Retinal pigment epithelial cell (primary cell): Measurements from ENCODE around the gene DGKQ.
"Not testable (repeated sequence)": the region's sequence is repeated elsewhere in the genome, so short reads cannot be mapped to it uniquely, and the experiment has no call there.

Source experiments
- DNase-seq: peaks from one replicate; pipeline ENCODE4 v3.0.0-alpha.2; 2010; ENCODE audit warnings: low read depth
- H3K4me3 ChIP-seq: 2 replicates; pipeline ENCODE4 v1.5.1; 2011; ENCODE audit warnings: mild to moderate bottlenecking, low read length, control low read depth, moderate library complexity
- CTCF ChIP-seq: conservative IDR thresholded peaks from 2 replicates; pipeline ENCODE4 v1.5.1; 2011; ENCODE audit warnings: low read depth, low read length, control low read depth, inconsistent platforms

Gene DGKQ

DNA sequence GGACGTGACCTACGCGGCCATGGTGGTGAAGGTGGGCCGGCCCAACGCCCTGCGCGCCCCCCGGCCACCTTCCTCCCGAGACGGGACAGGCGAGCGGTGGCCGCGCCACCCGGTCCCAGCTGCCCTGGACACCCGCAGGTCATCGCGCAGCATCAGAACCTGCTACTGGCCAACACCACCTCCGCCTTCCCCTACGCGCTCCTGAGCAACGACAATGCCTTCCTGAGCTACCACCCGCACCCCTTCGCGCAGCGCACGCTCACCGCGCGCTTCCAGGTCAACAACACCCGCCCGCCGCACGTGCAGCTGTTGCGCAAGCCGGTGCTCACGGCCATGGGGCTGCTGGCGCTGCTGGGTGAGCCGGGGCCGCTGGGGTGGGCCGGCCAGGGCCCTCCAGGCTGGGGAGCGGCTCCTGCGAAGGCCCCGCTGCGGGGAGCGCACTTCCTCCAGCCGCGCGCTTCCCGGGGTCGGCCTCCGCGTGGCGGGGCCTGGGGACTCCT is 28.8 kb upstream of the DGKQ start:
- no peak for DNase-seq
- no peak for TF ChIP-seq CTCF

GRCh38 chr4:1001561-1002130 is 28.3 kb upstream of the DGKQ start:
- no peak overlapping the region for H3K4me3 ChIP-seq
- TF ChIP-seq CTCF: no peak

More for the DNA sequence above, 28.8 kb upstream of the DGKQ start:
- no peak overlapping the region for H3K4me3 ChIP-seq

DNA sequence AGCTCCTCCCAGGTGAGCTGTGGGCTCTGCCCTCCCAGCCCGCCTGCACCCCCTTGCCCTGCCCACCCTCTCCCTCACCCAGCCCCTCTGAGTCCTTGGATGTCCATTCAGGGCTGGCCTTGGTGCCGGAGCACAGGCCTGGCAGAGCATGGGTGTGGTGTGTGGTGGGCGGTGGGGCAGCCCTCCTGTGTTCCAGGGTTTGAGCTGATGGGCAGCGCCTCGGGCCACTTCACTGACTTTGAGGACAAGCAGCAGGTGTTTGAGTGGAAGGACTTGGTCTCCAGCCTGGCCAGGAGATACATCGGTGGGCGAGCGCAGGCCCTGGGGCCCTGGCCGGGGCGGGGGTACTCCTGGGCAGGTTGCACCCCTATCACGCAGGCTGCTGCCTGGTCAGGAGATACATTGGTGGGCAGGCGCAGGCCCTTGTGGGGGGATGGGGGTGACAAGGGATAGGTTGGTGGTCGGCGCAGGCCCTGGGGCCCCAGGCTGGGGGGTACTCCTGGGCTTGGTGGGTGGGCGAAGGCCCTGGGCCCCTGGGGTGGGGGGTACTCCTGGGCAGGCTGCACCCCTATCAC is 27.4 kb upstream of the DGKQ start:
- no peak overlapping the region for H3K4me3 ChIP-seq
- DNase-seq: no peak
- TF ChIP-seq CTCF: no peak

More at GRCh38 chr4:1001561-1002130, 28.3 kb upstream of the DGKQ start:
- no peak for DNase-seq

DNA sequence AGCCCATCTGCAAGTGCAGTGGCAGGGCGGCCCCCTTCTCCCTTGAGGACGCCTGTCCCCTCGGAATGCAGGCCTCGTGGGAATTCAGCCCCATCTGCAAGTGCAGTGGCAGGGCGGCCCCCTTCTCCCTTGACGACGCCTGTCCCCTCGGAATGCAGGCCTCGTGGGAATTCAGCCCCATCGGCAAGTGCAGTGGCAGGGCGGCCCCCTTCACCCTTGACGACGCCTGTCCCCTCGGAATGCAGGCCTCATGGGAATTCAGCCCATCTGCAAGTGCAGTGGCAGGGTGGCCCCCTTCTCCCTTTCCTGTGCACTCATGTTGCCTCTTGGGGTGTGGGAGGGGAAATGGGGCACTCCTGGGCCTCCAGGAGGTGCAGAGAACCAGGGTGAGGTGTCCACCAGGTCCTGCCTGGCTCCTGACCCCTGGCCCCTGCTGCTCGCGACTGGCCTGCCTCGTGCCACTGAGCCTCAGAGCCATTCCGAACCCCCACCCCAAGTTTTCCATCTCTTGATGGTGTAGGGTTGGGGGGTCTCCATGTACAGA is 26.6 kb upstream of the DGKQ start:
- no peak for TF ChIP-seq CTCF
- no peak overlapping the region for H3K4me3 ChIP-seq
- no peak for DNase-seq

DNA sequence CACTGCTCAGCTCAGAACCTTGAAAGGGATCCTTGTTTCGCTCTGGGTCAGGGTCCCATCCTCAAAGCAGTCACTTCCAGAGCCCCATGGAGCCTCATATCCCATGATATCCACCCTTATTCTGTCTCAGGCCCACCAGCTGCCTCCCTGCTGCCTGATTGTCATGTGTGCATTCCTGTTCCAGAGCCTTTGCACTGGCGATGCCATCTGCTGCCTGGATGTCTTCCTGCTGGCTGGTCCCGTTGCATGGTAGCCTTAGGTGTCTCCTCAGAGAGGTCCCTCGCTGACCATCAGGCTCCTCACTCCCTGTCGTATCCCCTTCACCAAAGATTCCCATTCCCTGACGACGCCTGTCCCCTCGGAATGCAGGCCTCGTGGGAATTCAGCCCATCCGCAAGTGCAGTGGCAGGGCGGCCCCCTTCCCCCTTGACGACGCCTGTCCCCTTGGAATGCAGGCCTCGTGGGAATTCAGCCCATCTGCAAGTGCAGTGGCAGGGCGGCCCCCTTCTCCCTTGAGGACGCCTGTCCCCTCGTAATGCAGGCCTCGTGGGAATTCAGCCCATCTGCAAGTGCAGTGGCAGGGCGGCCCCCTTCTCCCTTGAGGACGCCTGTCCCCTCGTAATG is 26.0 kb upstream of the DGKQ start:
- not testable (repeated sequence) for H3K4me3 ChIP-seq, DNase-seq

- no peak for DNase-seq
- H3K4me3 ChIP-seq: no peak overlapping the region
- TF ChIP-seq CTCF: no peak
Observed at GRCh38 chr4:998096-998691, 24.8 kb upstream of the DGKQ start.

DNA sequence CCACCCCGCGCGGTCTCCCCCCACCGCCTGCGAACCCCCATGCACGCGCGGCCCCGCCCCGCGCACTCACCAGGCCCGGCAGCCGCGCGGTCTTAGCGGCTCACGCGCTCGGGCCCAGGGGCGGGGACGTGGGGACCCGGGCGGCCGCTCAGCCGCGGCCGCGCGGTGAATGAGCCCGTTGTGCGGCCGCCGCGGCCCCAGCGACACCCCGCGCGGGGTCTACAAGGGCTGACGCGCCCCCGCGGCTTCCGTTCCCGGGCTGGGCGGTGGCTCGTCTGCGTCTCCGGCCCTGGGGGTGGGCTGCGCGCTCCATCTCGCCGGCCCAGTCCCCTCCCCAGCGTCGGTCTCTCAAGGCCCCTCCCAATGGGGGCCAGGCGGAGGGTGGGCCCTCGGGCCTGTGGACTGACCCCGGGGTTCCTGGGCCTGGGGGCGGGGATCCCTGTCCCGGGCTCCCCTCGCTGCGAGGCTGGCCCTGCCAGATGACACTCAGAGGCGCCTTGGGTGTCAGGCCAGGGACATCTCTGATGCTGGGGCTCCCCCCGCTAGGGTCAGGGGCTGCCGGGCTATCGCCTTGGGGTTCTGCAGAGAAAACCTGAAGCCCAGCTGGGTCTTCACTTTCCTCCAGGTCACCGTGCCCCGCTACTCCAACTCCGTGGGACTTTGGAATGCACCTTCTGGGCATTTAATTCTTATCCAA is 24.2 kb upstream of the DGKQ start:
- peak overlapping the region; percentile 33 for H3K4me3 ChIP-seq
- TF ChIP-seq CTCF: no peak
- no peak for DNase-seq
